Panc1 (cell line): ENCODE data around the gene CLEC2D. TPM values are rescaled to one million over a fixed set of nuclear protein-coding genes. Genes with fewer than 3 reads are reported as not detected.
"Not testable (repeated sequence)": the region's sequence is repeated elsewhere in the genome, so short reads cannot be mapped to it uniquely, and the experiment has no call there.

ENCODE experiments used
- ATAC-seq: fragments of 200-7000 bp; cut with Tn5 transposase; 2 replicates; pipeline ENCODE4 v1.9.1; 2020; ENCODE audit warnings: mild to moderate bottlenecking, moderate library complexity
- BruUV-seq: library from RNA; stranded (reverse); fragments of 400-500 nt; replicated peaks from 2 replicates; lab custom pipeline; 2021; lab: Mats Ljungman, UMichigan
- CTCF ChIA-PET: fragments of 300-600 bp; sonication (Branson Sonifier 250); formaldehyde crosslinking; loops from one replicate; lab custom pipeline; 2022; ENCODE audit warnings: antibody characterized with exemption; lab: Charles Lee
- POLR2A ChIA-PET: fragments of 300-600 bp; sonication (Branson Sonifier 250); formaldehyde crosslinking; loops from one replicate; lab custom pipeline; 2022; ENCODE audit warnings: antibody characterized with exemption; lab: Charles Lee
- DNase-seq: peaks from one replicate; pipeline ENCODE4 v3.0.0-alpha.2; 2010; ENCODE audit warnings: low read depth, low spot score
- H3K27ac ChIP-seq: 2 replicates; pipeline ENCODE4 v1.5.1; 2011; ENCODE audit warnings: mild to moderate bottlenecking, low read length, inconsistent platforms
- H3K27me3 ChIP-seq: fragments of 200-500 bp; sonication (Bioruptor generic); 2 replicates; pipeline ENCODE4 v1.6.0; 2014; ENCODE audit warnings: low read length, inconsistent platforms; ENCODE audit not compliant: control insufficient read depth, insufficient read depth
- H3K36me3 ChIP-seq: fragments of 200-500 bp; sonication (Bioruptor generic); 2 replicates; pipeline ENCODE4 v1.5.1; 2014; ENCODE audit warnings: inconsistent platforms, mild to moderate bottlenecking, low read length, moderate library complexity; ENCODE audit not compliant: control insufficient read depth, insufficient read depth
- H3K4me1 ChIP-seq: 2 replicates; pipeline ENCODE4 v1.5.1; 2011; ENCODE audit warnings: inconsistent platforms, mild to moderate bottlenecking, low read length, moderate library complexity; ENCODE audit not compliant: control insufficient read depth, insufficient read depth
- H3K4me3 ChIP-seq, 2 experiments: 2 replicates each; pipeline ENCODE4 v1.5.1; 2011 to 2012; ENCODE audit warnings: low read depth in 2 of 2, low read length in 2 of 2, mild to moderate bottlenecking in 2 of 2, inconsistent platforms in 1 of 2, moderate library complexity in 1 of 2
- H3K9me3 ChIP-seq: fragments of 200-500 bp; sonication (Bioruptor generic); 2 replicates; pipeline ENCODE4 v1.5.1; 2014; ENCODE audit warnings: low read depth, mild to moderate bottlenecking, inconsistent platforms, low read length, moderate library complexity; ENCODE audit not compliant: control insufficient read depth, insufficient read depth
- POLR2AphosphoS5 ChIP-seq: IDR thresholded peaks from 2 replicates; pipeline ENCODE4 v1.6.1; 2012; ENCODE audit warnings: mild to moderate bottlenecking, low read depth, low read length, moderate library complexity
- REST ChIP-seq, 2 experiments: IDR thresholded peaks; 2 replicates each; pipeline ENCODE4 v1.6.1; 2011 to 2012; ENCODE audit warnings: low read depth in 2 of 2, control low read depth in 1 of 2, low read length in 1 of 2, mild to moderate bottlenecking in 1 of 2, moderate library complexity in 1 of 2; ENCODE audit not compliant: insufficient read depth in 1 of 2
- SIN3A ChIP-seq: IDR thresholded peaks from 2 replicates; pipeline ENCODE4 v1.6.1; 2012; ENCODE audit warnings: low read depth, mild to moderate bottlenecking, low read length, moderate library complexity, borderline replicate concordance; ENCODE audit not compliant: insufficient read depth
- TCF7L2 ChIP-seq: IDR thresholded peaks from 2 replicates; pipeline ENCODE4 v1.6.1; 2011; ENCODE audit warnings: mild to moderate bottlenecking, low read depth, low read length, inconsistent platforms
- in situ Hi-C: cut with HindIII; loops from 2 replicates; pipeline ENCODE4 v1.10.0; 2016; ENCODE audit warnings: low sequenced_read_pairs, low pct_unique_long_range_greater_than_20kb
- intact Hi-C: fragments of 100-400 bp; cut with micrococcal nuclease; formaldehyde crosslinking; loops from one replicate; pipeline ENCODE4 v1.10.0; 2022; ENCODE audit not compliant: unreplicated experiment
- total RNA-seq: library from RNA; stranded (reverse); gene quantifications from one replicate; pipeline ENCODE4 v1.2.1, GENCODE V29; 2021; ENCODE audit not compliant: unreplicated experiment
- TF ChIP-seq, protein P1 (sequence below): fragments of 450-650 bp; IDR thresholded peaks from 2 replicates; pipeline ENCODE4 v1.5.1; 2017; ENCODE audit warnings: mild to moderate bottlenecking

CLEC2D gene
- total RNA-seq, 1 experiment from 2014 or later = 2.3 TPM

DNA sequence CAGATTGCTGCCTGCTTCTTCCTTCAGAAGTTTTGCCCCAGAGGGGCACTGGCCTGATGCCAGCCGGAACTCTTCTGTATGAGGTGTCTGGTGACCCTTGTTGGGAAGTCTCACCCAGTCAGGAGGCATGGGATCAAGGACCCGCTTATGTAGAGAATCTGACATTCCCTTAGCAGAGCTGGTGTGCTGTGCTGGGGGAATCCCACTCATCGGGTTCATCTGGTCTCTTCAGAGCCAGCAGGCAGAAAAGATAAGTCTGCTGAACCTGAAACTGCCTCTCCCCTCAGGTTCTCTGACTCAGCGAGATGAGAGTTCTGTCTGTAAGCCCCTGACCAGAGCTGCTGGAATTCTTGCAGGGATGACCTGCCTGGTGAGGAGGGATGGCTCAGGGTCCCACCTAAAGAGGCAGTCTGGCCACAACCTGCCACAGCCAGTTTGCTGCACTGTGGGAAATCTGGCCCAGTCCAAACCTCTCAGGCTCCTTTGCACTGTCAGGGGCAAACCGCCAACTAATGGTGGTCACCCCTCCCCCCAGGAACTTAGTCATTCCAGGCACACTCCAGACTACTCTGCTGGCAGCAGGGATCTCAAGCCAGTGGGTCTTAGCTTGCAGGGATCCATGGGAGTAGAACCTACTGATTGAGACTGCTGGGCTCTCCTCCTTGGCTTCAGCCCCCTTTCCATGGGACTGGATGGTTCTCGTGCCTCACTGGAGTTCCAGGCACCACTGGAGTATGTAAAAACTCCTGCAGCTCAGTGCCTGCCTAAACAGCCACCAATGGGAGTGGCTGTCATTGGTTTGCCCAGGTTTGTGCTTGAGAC, 4.1 kb downstream of the CLEC2D start:
- in situ Hi-C loops = no loop called here
- intact Hi-C loops = no loop called here
- Histone ChIP-seq H3K36me3 (no peaks in the 10 kb centered on the region), H3K9me3 (no peaks in the 10 kb centered on the region), H3K4me1 (no peaks in the 10 kb centered on the region; the same call in 1 of the 2 replicates), H3K27ac (no peak overlapping the region), H3K27me3 (no peaks in the 10 kb centered on the region), H3K4me3 (no peak overlapping the region)
- no TSS peak for BruUV-seq
- TF ChIP-seq SIN3A = no peak
- TF ChIP-seq REST (IDR thresholded peaks at IDR 0.05; ENCODE audit: insufficient read depth in 1 of 2, low read depth in 2 of 2, low read length in 1 of 2) = no peak
- TF ChIP-seq POLR2AphosphoS5 = no peak
- TF ChIP-seq, protein P1, sequence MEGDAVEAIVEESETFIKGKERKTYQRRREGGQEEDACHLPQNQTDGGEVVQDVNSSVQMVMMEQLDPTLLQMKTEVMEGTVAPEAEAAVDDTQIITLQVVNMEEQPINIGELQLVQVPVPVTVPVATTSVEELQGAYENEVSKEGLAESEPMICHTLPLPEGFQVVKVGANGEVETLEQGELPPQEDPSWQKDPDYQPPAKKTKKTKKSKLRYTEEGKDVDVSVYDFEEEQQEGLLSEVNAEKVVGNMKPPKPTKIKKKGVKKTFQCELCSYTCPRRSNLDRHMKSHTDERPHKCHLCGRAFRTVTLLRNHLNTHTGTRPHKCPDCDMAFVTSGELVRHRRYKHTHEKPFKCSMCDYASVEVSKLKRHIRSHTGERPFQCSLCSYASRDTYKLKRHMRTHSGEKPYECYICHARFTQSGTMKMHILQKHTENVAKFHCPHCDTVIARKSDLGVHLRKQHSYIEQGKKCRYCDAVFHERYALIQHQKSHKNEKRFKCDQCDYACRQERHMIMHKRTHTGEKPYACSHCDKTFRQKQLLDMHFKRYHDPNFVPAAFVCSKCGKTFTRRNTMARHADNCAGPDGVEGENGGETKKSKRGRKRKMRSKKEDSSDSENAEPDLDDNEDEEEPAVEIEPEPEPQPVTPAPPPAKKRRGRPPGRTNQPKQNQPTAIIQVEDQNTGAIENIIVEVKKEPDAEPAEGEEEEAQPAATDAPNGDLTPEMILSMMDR = no peak
- TF ChIP-seq TCF7L2 = no peak
- POLR2A ChIA-PET = no interaction called here
- ATAC-seq = peak; percentile 91
- DNase-seq = no peak
- CTCF ChIA-PET = no interaction called here

DNA sequence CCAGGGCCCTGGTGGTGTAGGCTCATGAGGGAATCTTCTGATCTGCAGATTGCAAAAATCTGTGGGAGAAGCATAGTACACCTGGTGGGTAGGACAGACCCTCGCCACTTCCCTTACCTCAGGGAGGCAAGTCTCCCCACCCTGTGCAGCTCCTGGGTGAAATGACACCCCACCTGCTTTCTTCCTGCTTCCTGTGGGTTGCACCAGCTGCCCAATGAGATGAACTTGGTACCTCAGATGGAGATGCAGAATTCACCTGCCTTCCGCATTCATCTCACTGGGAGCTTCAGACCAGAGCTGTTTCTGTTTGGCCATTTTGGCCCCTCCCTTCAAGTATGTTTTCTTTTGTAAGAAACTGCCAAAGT, 4.7 kb downstream of the CLEC2D start:
- no TSS peak for BruUV-seq
- ATAC-seq (no peak), DNase-seq (no peak)
- no peak overlapping the region for H3K4me3 ChIP-seq
- in situ Hi-C loops (no loop called here), intact Hi-C loops (no loop called here)
- H3K27me3 ChIP-seq = no peaks in the 10 kb centered on the region
- H3K9me3 ChIP-seq = no peaks in the 10 kb centered on the region
- ChIA-PET CTCF (no interaction called here), POLR2A (no interaction called here)
- no peaks in the 10 kb centered on the region for H3K36me3 ChIP-seq
- no peaks in the 10 kb centered on the region; the same call in 1 of the 2 replicates for H3K4me1 ChIP-seq
- no peak for TF ChIP-seq POLR2AphosphoS5
- TF ChIP-seq, protein P1 = no peak
- TF ChIP-seq SIN3A = no peak
- TF ChIP-seq REST (IDR thresholded peaks at IDR 0.05; ENCODE audit: insufficient read depth in 1 of 2, low read depth in 2 of 2, low read length in 1 of 2) = no peak
- no peak for TF ChIP-seq TCF7L2
- no peak overlapping the region for H3K27ac ChIP-seq

DNA sequence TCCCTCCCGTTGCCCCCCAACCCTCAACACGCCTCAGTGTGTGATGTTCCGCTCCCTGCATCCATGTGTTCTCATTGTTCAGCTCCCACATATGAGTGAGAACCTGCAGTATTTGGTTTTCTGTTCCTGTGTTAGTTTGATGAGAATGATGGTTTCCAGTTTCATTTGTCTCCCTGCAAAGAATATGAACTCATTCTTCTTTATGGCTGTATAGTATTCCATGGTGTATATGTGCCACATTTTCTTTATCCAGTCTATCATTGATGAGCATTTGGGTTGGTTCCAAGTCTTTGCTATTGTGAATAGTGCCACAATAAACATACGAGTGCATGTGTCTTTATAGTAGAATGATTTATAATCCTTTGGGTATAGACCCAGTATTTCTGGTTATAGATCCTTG, 13.0 kb downstream of the CLEC2D start:
- H3K27me3 ChIP-seq, in situ Hi-C loops, H3K4me3 ChIP-seq, H3K4me1 ChIP-seq, DNase-seq, H3K36me3 ChIP-seq, H3K27ac ChIP-seq, ATAC-seq, H3K9me3 ChIP-seq, CTCF ChIA-PET, BruUV-seq, POLR2A ChIA-PET, intact Hi-C loops: not testable (repeated sequence)
